GM19238 (cell line): ENCODE measurements around the gene ZNF692.
A peak's percentile ranks its signal among the peaks of the same experiment; 100 is the strongest.
"Not testable (repeated sequence)": the region's sequence is repeated elsewhere in the genome, so short reads cannot be mapped to it uniquely, and the experiment has no call there.

Source experiments
- DNase-seq: peaks from one replicate; pipeline ENCODE4 v3.0.0; 2011; ENCODE audit warnings: low spot score; ENCODE audit not compliant: insufficient read length

Gene ZNF692

DNA sequence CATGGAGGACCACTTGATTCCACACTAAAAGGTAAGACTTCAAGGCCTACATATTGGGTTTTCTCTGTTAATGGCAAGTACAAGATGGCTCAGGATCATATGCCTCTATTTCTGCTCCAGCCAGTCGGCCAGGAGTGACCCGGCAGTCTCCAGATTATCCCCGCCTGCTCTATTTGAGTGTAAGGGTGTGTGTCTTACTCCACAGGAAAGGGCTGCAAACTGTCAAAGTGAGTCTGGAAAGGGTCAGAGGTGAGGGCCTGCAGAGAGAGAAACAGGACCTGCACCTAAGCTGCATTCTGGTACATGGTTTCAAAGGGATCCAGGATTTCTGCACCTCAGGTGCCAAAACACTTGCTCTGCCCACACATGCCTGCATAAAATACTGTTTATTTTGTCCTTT is 9.2 kb downstream of the ZNF692 start:
- no peak for DNase-seq

DNA sequence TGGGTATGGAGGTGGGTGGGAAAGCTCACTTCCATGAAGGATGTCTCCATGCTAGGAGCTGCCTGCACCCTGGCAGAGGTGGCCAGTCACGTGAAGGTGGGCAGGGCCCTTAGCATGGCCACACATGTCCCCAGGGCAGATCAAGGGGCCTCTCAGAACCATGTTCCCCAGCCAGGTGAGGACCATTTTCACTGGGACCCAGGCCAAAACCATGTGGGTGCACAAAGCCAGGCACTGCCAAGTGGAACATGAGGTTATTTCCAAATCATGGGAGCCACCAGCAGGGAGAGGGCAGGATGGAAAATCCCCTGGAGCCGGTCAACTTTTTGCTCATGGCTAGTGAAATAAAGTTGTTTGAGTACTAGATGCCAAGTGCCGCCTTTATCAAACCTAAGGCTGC is 9.7 kb downstream of the ZNF692 start:
- DNase-seq: no peak

DNA sequence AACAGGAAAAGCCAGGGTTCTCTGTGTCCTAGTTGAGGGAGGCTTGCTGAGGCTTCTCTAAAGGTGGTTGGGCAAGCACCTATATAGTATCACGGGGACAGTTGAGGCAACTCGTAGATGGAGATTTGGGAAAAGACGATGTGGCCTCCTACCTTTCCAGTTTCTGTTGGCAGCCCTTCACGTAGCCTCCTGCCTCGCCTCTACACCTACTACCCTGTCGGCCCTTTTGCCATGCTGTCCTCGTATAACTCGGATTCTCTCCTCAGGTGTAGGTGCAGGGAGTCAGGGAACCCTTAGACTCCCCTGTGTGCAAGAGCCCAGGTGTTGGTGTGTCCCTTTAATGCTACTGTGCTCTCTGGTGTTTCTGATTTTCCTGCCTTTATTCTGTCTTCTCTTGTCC is 10.3 kb downstream of the ZNF692 start:
- DNase-seq: no peak

DNA sequence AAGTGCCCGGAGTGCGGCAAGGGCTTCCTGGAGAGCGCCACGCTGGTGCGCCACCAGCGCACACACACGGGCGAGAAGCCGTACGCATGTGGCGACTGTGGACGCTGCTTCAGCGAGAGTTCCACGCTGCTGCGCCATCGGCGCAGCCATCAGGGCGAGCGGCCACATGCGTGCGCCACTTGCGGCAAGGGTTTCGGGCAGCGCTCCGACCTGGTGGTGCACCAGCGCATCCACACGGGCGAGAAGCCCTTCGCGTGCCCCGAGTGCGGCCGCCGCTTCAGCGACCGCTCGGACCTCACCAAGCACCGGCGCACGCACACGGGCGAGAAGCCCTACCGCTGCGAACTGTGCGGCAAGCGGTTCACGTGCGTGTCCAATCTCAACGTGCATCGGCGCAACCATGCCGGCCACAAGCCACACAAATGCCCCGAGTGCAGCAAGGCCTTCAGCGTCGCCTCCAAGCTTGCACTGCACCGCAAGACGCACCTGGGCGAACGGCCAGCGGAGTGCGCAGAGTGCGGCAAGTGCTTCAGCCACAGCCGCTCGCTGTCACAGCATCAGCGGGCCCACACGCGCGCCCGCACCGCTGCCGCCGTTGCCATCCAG is 10.8 kb downstream of the ZNF692 start:
- DNase-seq: no peak

DNA sequence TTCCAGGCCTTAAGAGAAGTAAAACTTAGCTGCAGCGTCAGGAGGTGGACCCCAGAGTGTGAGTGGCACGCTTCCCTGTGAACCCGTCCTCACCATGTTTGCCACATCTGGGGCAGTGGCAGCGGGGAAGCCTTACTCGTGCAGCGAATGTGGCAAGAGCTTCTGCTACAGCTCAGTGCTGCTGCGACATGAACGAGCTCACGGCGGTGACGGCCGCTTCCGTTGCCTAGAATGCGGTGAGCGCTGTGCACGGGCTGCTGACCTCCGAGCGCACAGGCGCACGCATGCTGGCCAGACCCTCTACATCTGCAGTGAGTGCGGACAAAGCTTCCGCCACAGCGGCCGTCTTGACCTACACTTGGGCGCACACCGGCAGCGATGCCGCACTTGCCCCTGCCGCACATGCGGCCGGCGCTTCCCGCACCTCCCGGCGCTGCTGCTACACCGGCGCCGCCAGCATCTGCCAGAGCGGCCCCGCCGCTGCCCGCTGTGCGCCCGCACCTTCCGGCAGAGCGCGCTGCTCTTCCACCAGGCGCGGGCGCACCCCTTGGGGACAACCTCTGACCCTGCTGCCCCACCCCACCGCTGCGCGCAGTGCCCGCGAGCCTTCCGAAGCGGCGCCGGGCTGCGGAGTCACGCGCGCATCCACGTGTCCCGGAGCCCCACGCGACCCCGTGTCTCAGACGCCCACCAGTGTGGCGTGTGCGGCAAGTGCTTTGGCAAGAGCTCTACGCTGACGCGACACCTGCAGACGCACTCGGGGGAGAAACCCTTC is 11.5 kb downstream of the ZNF692 start:
- DNase-seq: no peak

DNA sequence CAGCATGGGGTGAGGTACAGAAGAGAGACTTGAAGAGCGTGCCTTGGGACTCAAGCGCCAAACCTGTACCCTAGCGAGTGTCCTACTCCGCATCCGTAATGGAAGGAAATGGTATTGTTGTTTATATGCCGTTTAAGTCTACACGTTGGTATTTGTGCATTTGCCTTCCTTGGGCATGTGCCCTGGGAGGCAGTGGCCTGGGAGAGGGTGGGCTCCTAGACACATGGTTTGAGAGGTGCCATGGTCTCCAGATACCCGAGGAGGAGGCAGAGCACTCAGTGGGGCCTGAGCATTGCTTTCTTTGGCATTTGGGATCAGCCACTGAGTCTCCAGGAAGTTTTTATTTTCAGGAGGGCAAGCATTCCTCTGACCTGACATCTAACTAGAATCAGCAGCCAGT is 14.4 kb downstream of the ZNF692 start:
- DNase-seq: no peak

DNA sequence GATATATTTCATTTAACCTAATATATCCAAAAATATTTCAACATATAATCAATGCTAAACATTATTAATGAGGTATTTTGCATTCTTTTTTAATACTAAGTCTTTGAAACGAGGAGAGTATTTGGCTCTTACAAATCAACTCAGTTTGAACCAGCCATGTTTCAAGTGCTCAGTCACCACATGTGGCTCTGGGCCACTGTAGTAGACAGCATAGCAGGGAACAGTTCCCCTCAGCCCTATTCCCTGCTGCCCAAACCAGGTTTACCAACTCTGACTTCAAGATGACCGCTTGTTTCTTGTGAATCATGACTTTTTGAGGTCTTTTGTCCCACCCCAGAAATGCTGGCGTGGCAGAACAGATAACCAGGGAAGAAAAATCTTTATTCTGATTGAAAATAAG is 15.2 kb downstream of the ZNF692 start:
- DNase-seq: no peak

DNA sequence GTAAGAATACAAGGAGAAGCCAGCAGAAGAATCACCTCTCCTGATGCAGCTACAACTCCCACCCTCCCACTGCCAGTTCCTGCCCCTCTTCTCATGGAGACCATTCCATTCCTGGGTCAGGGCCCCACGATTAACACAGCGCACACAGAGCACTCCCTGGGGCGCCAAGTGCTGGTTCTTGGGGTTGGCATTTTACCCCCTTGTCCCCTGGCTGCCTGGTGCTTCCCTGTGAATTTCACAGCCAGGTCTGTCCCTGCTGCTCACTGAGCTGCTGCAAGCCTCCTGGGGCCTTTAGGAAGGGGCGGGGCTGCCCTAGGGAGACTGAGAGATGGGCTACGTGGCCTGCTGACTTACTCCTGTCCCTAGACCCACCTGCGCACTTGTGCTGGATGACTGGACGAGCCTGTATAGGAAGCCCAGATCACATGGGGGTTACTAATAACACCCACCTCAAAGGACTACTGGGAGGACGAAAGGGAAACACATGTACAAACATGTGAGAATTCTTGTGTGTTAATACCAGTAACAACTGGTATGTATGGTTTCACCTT is 16.0 kb downstream of the ZNF692 start:
- no peak for DNase-seq

DNA sequence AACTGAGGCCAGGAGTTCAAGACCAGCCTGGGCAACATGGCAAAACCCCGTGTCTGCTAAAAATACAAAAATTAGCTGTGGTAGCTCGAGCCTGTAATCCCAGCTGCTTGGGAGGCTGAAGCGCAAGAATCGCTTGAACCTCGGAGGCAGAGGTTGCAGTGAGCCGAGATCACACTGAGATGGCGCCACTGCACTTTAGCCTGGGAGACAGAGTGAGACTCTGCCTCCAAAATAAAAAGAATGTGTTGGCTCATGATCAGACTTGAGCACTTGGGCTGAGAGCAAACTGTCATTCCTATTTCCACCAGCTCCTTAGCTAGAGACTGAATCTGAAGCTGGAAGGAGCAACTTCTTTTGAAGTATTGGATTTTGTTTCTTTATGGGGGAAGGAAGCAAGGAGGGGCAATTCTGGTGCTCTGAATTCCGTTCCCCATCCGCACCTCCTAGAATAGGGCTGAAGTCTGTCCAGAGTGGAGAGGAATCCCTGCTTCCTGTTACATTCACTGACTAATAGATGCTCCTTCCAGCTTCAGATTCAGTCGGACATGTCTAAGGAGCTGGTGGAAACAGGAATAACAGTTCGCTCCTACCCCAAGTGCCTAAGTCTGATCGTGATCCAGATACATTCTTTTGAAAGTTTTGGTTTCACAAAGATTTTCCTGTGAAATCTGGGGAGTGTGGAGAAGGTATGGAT is 17.0 kb downstream of the ZNF692 start:
- DNase-seq: no peak

DNA sequence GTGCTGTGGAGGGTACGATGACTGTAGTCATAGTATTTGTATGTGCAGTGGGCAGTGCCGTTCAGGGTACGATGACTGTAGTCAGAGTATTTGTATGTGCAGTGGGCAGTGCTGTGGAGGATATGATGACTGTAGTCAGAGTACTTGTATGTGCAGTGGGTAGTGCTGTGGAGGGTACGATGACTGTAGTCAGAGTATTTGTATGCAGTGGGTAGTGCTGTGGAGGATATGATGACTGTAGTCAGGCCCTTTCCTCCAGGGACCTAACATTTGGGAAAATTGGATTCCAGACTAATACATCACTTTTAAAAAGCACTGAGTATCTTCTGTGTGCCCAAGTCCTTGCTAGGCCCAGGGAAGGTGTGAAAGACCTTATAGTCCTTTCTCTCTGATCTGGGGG is 17.9 kb downstream of the ZNF692 start:
- no peak for DNase-seq

DNA sequence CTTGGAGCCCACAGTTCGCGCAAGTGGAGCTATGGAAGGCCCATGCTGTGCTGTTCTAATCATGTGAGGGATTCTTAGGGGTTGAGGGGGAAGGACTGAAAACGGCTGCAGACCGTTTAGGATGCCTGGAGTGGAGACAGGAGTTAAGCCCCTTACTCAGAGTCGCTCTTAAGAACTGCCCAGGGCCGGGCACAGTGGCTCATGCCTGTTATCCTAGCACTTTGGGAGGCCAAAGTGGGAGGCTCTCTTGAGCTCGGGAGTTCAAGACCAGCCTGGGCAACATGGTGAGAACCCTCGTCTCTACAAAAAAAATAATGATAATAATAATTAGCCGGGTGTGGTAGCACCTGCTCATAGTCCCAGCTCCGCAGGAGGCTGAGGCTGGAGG is 19.7 kb downstream of the ZNF692 start:
- no peak for DNase-seq

DNA sequence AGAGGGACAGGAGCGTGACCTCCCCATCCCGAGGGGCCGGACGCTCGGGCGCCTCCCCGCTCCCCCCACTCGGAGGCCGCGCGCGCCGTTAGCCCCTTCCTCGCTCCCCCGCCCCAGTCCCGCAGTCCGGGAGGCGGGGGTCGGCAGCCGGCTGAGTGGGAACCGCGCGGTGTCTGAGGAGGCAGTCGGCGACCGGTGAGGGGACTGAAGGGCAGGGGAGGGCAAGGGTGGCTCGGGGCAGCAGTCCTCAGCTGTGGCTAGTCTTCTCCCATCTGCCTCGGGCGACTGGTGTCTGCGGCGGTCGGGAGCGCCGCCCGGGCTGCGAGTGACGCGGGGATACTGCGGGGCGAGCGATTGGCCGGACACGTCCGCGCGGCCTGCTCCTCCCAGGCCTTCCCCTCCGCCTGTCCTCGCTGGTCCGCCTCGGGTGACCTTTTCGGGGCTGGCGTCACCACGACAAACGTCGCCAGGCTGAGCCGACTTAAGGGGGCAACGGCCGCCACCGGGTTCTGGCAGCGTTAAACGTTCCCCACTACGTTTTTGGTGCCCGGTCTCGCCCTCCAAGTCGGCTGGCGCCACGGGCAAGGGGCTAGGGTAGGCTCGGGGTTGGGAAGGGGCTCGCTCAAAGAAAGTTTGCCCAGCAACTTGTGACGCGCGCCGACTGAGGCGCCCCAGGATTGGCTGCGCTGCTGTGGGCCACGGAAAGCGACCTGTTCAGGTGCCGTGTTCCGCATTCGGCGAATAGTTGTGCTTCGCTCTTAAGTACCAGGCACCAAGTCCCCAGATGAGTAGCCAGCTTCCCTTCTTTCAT is 20.3 kb downstream of the ZNF692 start:
- DNase-seq: peak; percentile 82

DNA sequence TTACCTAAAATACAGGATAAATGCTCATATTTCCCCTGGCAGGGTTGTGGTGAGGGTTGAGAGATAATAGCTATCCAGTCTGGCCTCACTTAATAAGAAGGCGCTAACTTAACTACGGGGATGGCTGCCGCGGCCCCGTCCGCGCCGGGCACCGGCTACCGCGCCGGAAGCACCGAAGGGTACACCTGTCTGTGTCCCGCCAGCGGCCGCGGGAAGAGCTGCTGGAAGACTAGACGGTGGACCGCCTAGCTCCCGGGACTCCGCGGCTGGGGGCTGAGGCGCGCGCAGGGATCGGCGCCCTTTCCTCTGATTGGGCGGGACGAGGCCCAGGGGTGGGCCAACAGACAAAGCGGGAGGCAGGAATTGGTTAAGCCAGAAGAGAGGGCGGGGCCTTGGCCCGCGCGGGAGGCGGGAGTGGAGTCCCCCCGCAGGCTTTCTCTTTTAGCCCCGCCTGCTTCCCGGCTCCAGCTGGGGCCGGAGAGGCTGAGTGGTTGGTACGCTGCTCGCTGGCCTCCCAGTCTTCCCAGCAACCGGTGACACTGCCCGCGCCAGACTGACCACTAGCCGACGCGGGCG is 21.0 kb downstream of the ZNF692 start, which contains the start of gene ZNF672:
Gene ZNF672, plus strand, starts transcription at position 444 of the 576 bp plus-strand sequence. CDS start 9,051 bp downstream, outside the sequence.
- peak; percentile 95 for DNase-seq

DNA sequence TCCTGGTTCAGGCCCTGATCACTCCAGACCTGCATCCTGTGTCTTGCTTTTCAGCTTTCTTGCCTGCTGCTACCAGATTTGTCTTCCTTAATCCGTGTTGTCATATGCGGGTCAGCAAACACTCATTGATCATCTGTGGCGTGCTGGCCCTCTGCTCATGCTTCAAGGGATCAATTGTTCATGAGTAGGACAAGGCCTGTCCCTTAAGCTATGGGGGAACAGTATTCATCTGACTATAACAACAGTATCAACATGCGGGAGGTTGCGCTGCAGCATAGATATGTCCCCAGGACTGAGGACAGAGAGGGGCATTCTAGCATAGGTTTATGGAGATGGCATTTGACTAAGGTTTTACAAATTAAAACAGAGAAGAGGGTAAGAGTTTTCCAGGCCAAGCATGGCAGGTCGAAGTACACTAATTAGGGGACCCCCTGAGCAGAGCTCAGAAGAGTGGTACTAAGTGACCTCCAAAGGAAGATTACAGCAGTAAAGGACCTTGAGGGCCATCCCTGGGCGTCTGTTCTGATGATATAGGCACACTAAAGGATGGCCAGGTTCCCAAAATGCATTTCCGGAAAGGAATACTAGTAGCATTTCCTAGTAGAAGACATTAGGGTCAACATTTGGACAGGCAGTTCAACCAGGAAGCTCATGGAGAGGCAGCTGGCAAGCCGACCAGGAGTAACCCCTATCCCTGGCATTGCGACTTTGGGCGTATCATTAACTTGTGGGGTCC is 21.7 kb downstream of the ZNF692 start:
- DNase-seq: no peak

DNA sequence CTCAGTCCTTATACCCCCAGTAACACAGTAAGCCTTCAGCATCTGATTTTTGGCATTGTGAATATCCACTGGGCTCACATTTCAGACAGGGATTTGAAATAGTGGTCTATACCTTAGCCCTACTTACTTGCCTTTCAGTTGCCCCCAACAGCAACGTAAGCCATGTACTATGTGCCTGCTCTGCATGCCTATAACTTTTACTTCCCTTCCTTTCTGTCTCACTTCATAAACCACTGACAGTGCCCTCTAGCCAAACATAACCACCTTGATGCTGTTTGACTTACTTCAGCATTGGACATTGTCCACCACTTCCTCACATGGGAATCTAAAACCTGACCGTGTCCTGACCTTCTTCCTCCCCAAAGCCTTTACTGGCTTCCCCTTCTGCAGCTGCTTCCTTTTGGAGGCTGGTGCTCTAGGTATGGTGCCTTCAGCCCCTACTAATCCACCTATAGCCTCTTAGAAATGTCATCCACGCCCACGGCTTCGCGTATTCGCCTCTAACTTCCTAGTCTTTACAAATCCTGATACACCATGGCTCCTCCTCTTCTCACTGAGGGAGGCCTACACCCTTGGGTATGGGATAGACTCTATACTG is 24.4 kb downstream of the ZNF692 start:
- DNase-seq: no peak

DNA sequence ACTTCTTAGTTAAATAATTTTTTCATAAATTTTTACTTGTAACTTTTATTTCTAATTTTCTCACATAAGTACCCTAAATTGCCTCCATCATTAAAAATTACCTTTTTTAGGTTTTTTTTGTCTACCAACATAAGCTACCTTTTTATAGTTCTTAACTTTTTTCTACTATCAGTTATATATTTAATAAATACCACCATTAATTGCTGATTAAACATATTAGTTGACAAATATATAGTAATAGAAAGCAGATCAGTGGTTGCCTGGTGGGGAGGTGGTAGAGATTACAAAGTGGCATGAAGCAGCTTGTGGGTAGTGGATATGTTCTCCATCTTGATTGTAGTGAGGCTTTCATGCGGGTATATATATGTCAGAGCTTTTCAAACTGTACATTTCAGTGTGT is 27.0 kb downstream of the ZNF692 start:
- no peak for DNase-seq

DNA sequence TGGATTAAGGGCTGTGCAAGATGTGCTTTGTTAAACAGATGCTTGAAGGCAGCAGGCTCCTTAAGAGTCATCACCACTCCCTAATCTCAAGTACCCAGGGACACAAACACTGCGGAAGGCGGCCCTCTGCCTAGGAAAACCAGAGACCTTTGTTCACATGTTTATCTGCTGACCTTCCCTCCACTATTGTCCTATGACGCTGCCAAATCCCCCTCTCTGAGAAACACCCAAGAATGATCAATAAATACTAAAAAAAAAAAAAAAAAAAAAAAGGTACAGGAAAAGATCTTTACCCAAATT is 28.2 kb downstream of the ZNF692 start:
- DNase-seq: not testable (repeated sequence)

DNA sequence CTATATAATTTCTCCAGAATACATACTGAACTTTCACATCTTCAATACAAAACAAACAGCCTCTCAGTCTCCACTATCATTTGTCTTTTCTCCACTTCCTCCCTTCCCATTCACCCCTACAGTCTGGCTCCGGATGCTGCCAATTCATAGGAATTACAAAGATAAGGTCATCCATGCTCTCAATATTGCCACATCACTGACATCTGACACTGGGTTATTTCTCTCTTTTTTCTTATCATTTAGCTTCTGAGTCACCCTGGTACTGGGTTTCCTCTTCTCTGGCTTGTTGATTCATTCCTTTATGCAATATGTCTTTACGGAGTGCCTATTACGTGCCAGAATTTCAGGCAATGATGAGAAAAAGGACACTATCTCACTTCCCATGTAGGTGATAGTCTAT is 30.0 kb downstream of the ZNF692 start:
- no peak for DNase-seq

DNA sequence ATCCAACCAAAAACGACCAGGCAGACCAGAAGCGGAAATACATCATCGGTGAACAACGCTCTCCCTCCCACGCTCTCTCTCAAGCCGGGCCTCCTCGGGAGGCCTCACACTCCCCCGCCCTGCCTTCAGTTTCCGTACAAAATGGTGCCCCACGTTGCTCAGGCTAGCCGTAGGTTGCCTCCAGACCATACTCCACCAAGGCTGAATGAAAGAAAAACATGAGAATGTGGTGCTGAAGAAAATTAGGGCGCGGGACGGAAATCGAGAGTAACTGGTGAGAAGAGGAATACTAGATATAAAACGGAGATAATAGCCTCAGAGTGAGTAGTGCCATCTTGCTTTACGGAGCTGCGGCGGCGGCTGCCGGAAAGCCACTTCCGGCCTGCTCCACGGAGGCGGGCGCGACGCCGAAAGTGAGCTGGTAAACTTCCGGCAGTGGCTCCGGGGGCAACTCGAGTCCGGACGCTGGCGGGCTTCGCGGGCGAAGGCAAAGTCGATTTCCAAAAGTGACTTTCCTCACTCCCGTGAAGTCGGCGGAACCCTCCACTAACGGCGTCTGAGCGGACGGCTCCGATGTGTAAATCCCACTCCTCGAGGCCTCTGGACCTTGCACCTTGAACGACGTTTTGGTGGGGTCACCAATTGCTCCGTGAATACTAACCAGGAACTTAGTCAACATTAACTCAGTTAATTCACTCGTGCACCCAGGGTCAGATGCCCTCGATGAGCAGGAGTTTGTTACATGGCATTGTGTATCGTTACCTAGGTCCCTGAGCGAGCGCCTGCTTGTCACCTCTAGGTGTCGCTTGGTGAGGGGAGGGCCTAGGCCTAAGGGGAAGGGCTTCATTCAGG is 32.8 kb downstream of the ZNF692 start, which contains the start of gene SH3BP5L:
Gene SH3BP5L, minus strand, starts transcription at position 7 of the 852 bp plus-strand sequence. CDS start 980 bp downstream, outside the sequence.
- peak; percentile 97 for DNase-seq
